Keratinocyte (primary cell): ENCODE data around the gene DOCK1. TPM values are rescaled to one million over a fixed set of nuclear protein-coding genes. Genes with fewer than 3 reads are reported as not detected.
"Not testable (repeated sequence)": the region's sequence is repeated elsewhere in the genome, so short reads cannot be mapped to it uniquely, and the experiment has no call there.

Experiments
- DNase-seq: peaks from one replicate; pipeline ENCODE4 v3.0.0-alpha.2; 2011; ENCODE audit warnings: low read depth, missing footprints, low spot score
- FAIRE-seq: peaks from 2 replicates; lab custom pipeline; 2011; peaks lifted over from hg19 to GRCh38; lab: Jason Lieb, UNC
- H2AFZ ChIP-seq: 2 replicates; pipeline ENCODE4 v1.6.0; 2012; ENCODE audit warnings: low read length, control low read depth, inconsistent platforms; ENCODE audit not compliant: control insufficient read depth
- H3K27ac ChIP-seq: 2 replicates; pipeline ENCODE4 v1.5.1; 2011; ENCODE audit warnings: low read length; ENCODE audit not compliant: control insufficient read depth, insufficient read depth
- H3K27me3 ChIP-seq: 3 replicates; pipeline ENCODE4 v1.6.0; 2011; ENCODE audit warnings: low read length; ENCODE audit not compliant: control insufficient read depth, insufficient read depth; ENCODE audit errors: extremely low read depth
- H3K36me3 ChIP-seq, 2 experiments: 2 replicates in 1 of 2; 3 replicates in 1 of 2; pipeline ENCODE4 v1.5.1; 2011; ENCODE audit warnings: low read length in 2 of 2, mild to moderate bottlenecking in 1 of 2; ENCODE audit not compliant: control insufficient read depth in 2 of 2, insufficient read depth in 2 of 2; ENCODE audit errors: extremely low read depth in 1 of 2
- H3K4me1 ChIP-seq: 3 replicates; pipeline ENCODE4 v1.5.1; 2011; ENCODE audit warnings: low read length; ENCODE audit not compliant: control insufficient read depth, insufficient read depth; ENCODE audit errors: extremely low read depth
- H3K4me2 ChIP-seq: 3 replicates; pipeline ENCODE4 v1.6.0; 2011; ENCODE audit warnings: low read depth, low read length; ENCODE audit not compliant: control insufficient read depth, insufficient read depth; ENCODE audit errors: extremely low read depth
- H3K4me3 ChIP-seq, 3 experiments: fragments of 200-600 bp in 1 of 3; sonication (generic) in 1 of 3; 2 replicates in 2 of 3; 3 replicates in 1 of 3; pipeline ENCODE4 v1.5.1; 2011 to 2016; ENCODE audit warnings: low read length in 3 of 3, mild to moderate bottlenecking in 3 of 3, control low read depth in 2 of 3, inconsistent platforms in 1 of 3, low read depth in 1 of 3, mixed read lengths in 1 of 3, mixed run types in 1 of 3, moderate library complexity in 1 of 3; ENCODE audit not compliant: control insufficient read depth in 2 of 3, insufficient read depth in 2 of 3; ENCODE audit errors: extremely low read depth in 1 of 3
- H3K79me2 ChIP-seq: 2 replicates; pipeline ENCODE4 v1.6.0; 2012; ENCODE audit warnings: low read length; ENCODE audit not compliant: control insufficient read depth, insufficient read depth
- H3K9ac ChIP-seq: 3 replicates; pipeline ENCODE4 v1.6.0; 2011; ENCODE audit warnings: low read length; ENCODE audit not compliant: control insufficient read depth, insufficient read depth; ENCODE audit errors: extremely low read depth
- H3K9me1 ChIP-seq: 3 replicates; pipeline ENCODE4 v1.6.0; 2011; ENCODE audit warnings: low read length; ENCODE audit not compliant: control insufficient read depth, insufficient read depth; ENCODE audit errors: extremely low read depth
- H3K9me3 ChIP-seq: 2 replicates; pipeline ENCODE4 v1.5.1; 2012; ENCODE audit warnings: low read depth, low read length; ENCODE audit not compliant: control insufficient read depth
- H4K20me1 ChIP-seq: 3 replicates; pipeline ENCODE4 v1.6.0; 2011; ENCODE audit warnings: low read length; ENCODE audit not compliant: control insufficient read depth, insufficient read depth; ENCODE audit errors: extremely low read depth
- EZH2 ChIP-seq: IDR thresholded peaks from one replicate; pipeline ENCODE4 v1.6.1; 2012; ENCODE audit warnings: inconsistent platforms, mild to moderate bottlenecking, low read length, moderate library complexity
- dilution Hi-C: fragments of 300-500 bp; cut with MboI; formaldehyde crosslinking; loops from one replicate; pipeline ENCODE4 v1.7.0; 2020; ENCODE audit warnings: low sequenced_read_pairs; ENCODE audit not compliant: extremely low pct_ligation_motif_present
- polyA plus RNA-seq, 5 experiments: library from polyadenylated mRNA; depleted of rRNA in 3 of 5; stranded (reverse) in 3 of 5; stranded (forward) in 1 of 5; unstranded in 1 of 5; fragments of >200 nt; gene quantifications; 1 replicate in 1 of 5; 2 replicates in 3 of 5; 3 replicates in 1 of 5; pipeline versions ENCODE4 v1.2.1 to v1.2.3, GENCODE V29; 2011 to 2012; ENCODE audit warnings: missing spikeins in 2 of 5, low read depth in 1 of 5, low replicate concordance in 1 of 5
- TF ChIP-seq, protein P1 (sequence below), 3 experiments: IDR thresholded peaks in 1 of 3; conservative IDR thresholded peaks in 1 of 3; optimal IDR thresholded peaks in 1 of 3; 2 replicates in 2 of 3; 3 replicates in 1 of 3; pipeline versions ENCODE3 to v1.5.1; 2011; ENCODE audit warnings: low read length in 3 of 3, mild to moderate bottlenecking in 3 of 3, moderate library complexity in 2 of 3, control low read depth in 1 of 3, inconsistent platforms in 1 of 3; ENCODE audit not compliant: insufficient read depth in 2 of 3; ENCODE audit errors: extremely low read depth in 1 of 3

Gene DOCK1
- polyA plus RNA-seq, 1 donor (not counting 4 experiments of a cell fraction or from before 2014, with no cell fraction given) = 15.7 TPM

DNA sequence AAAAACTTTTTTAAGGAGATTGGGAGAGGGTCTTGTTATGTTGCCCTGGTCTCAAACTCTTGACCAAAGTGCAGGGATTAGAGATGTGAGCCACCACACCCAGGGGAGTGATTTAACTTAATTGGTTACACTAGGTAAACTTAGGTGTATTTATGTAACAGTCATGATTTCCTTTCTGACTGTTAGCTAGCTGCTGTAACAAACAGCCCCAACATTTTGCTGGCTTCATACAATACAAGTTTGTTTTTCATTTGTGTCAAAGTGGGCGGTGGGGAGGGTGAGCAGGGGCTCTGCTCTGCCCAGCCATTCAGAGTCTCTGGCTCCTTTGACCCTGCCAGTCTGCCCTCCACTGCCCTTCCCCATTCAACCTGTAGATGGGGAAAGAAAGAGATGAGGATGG, 9.3 kb downstream of the DOCK1 start:
- no peaks in the 10 kb centered on the region for H3K27me3 ChIP-seq
- peaks cover 4 to 10% of the 10 kb centered on the region in 2 experiments for H3K36me3 ChIP-seq
- peaks cover 14% of the 10 kb centered on the region for H4K20me1 ChIP-seq
- TF ChIP-seq, protein P1, sequence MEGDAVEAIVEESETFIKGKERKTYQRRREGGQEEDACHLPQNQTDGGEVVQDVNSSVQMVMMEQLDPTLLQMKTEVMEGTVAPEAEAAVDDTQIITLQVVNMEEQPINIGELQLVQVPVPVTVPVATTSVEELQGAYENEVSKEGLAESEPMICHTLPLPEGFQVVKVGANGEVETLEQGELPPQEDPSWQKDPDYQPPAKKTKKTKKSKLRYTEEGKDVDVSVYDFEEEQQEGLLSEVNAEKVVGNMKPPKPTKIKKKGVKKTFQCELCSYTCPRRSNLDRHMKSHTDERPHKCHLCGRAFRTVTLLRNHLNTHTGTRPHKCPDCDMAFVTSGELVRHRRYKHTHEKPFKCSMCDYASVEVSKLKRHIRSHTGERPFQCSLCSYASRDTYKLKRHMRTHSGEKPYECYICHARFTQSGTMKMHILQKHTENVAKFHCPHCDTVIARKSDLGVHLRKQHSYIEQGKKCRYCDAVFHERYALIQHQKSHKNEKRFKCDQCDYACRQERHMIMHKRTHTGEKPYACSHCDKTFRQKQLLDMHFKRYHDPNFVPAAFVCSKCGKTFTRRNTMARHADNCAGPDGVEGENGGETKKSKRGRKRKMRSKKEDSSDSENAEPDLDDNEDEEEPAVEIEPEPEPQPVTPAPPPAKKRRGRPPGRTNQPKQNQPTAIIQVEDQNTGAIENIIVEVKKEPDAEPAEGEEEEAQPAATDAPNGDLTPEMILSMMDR (optimal IDR thresholded peaks at IDR 0.05 in 1 of 3, IDR thresholded peaks at IDR 0.05 in 1 of 3, conservative IDR thresholded peaks at IDR 0.05 in 1 of 3; ENCODE audit: extremely low read depth in 1 of 3, insufficient read depth in 2 of 3, low read length in 3 of 3) = no peak
- peaks cover 92% of the 10 kb centered on the region for H3K79me2 ChIP-seq
- DNase-seq (no peak), FAIRE-seq (no peak)
- no peak overlapping the region for H3K9ac ChIP-seq
- H3K9me3 ChIP-seq = no peaks in the 10 kb centered on the region
- no peak overlapping the region for H3K4me3 ChIP-seq
- H3K9me1 ChIP-seq = no peaks in the 10 kb centered on the region
- H3K4me1 ChIP-seq = peaks cover 19% of the 10 kb centered on the region
- H3K27ac ChIP-seq = no peak overlapping the region
- dilution Hi-C loops = no loop called here
- H3K4me2 ChIP-seq = no peak overlapping the region
- no peak overlapping the region for H2AFZ ChIP-seq

DNA sequence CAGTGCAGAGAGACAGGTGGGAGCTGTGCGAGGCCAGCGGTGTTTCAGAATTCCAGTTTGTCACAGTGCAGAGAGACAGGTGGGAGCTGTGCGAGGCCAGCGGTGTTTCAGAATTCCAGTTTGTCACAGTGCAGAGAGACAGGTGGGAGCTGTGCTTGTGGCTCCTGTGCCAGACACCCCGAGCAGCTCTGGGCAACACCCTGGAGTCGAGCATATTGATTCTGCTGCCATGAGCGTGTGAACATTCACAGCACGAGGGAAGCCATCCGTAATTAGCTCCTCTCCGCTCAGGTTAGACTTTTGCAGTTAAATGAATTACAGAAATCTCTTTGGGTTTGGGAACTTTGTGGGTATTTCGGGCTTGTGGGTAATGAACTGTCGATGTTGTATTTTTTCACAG, 11.7 kb downstream of the DOCK1 start:
- H3K9me3 ChIP-seq, H3K27ac ChIP-seq, H3K9ac ChIP-seq, H3K27me3 ChIP-seq, FAIRE-seq, H3K4me2 ChIP-seq, H3K9me1 ChIP-seq, DNase-seq, dilution Hi-C loops, H3K4me3 ChIP-seq, H2AFZ ChIP-seq, H3K4me1 ChIP-seq: not testable (repeated sequence)
- Histone ChIP-seq H3K79me2 (peaks cover 90% of the 10 kb centered on the region), H4K20me1 (peaks cover 14% of the 10 kb centered on the region), H3K36me3 (peaks cover 5 to 13% of the 10 kb centered on the region in 2 experiments)

DNA sequence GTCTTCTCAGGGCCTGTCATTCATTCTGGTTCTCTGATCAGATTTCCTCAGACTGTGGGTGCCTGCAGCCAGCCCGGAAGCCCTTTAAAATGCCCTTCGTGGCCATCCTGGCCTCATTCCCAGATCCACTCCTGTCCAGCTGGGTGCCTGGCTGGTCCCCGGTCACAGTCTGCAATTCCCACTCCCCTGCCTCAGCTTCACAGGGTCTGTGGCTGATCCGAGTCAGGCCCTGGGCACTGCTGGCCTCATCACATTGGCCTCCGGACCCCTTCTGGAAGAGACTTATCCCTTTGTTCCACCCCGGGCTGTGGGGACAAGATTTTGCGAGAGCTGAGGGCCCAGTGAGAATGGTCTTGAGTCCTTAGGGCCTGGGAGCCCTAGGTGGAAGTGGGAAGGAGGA, 12.1 kb downstream of the DOCK1 start:
- no peak overlapping the region for H3K4me2 ChIP-seq
- H3K9ac ChIP-seq = no peak overlapping the region
- H3K4me3 ChIP-seq = no peak overlapping the region
- H3K79me2 ChIP-seq = peaks cover 88% of the 10 kb centered on the region
- dilution Hi-C loops = no loop called here
- TF ChIP-seq, protein P1 (optimal IDR thresholded peaks at IDR 0.05 in 1 of 3, IDR thresholded peaks at IDR 0.05 in 1 of 3, conservative IDR thresholded peaks at IDR 0.05 in 1 of 3; ENCODE audit: extremely low read depth in 1 of 3, insufficient read depth in 2 of 3, low read length in 3 of 3) = no peak
- TF ChIP-seq EZH2 = no peak
- no peaks in the 10 kb centered on the region for H3K9me1 ChIP-seq
- DNase-seq (no peak), FAIRE-seq (no peak)
- H2AFZ ChIP-seq = no peak overlapping the region
- peaks cover 3% of the 10 kb centered on the region for H3K4me1 ChIP-seq
- peaks cover 5 to 13% of the 10 kb centered on the region in 2 experiments for H3K36me3 ChIP-seq
- H3K9me3 ChIP-seq = no peaks in the 10 kb centered on the region
- no peaks in the 10 kb centered on the region for H3K27me3 ChIP-seq
- H4K20me1 ChIP-seq = peaks cover 14% of the 10 kb centered on the region
- no peak overlapping the region for H3K27ac ChIP-seq
